K562 (cell line): ENCODE data around the gene THRSP. TPM values are rescaled to one million over a fixed set of nuclear protein-coding genes. Genes with fewer than 3 reads are reported as not detected.

Experiments used
- CBFA2T3 ChIP-seq: fragments of 450-650 bp; IDR thresholded peaks from 2 replicates; pipeline ENCODE4 v1.6.1; 2017
- HOXB6 ChIP-seq: fragments of 250-450 bp; sonication (Bioruptor Pico); IDR thresholded peaks from 2 replicates; pipeline ENCODE4 v1.5.1; 2022; ENCODE audit warnings: mild to moderate bottlenecking, borderline replicate concordance
- KAT7 ChIP-seq: sonication (generic); formaldehyde crosslinking; IDR thresholded peaks from 2 replicates; pipeline ENCODE4 v1.8.0; 2022; ENCODE audit warnings: missing genetic modification reagents, mild to moderate bottlenecking, borderline replicate concordance
- KHSRP ChIP-seq: fragments of 450-650 bp; IDR thresholded peaks from 2 replicates; pipeline ENCODE4 v1.6.1; 2017
- MNT ChIP-seq, 2 experiments: fragments of 450-650 bp; conservative IDR thresholded peaks; 2 replicates each; pipeline ENCODE4 v1.6.1; 2017; ENCODE audit warnings: mild to moderate bottlenecking in 2 of 2, moderate library complexity in 2 of 2
- NCOA1 ChIP-seq: fragments of 450-650 bp; IDR thresholded peaks from 2 replicates; pipeline ENCODE4 v1.6.1; 2016; ENCODE audit warnings: low read depth
- NFIC ChIP-seq: fragments of 450-650 bp; IDR thresholded peaks from 2 replicates; pipeline ENCODE4 v1.6.1; 2017; ENCODE audit warnings: mild to moderate bottlenecking, inconsistent platforms
- PHTF2 ChIP-seq: fragments of 250-450 bp; sonication (Bioruptor Pico); IDR thresholded peaks from 2 replicates; pipeline ENCODE4 v1.5.0; 2021; ENCODE audit warnings: mild to moderate bottlenecking
- POU5F1 ChIP-seq: fragments of 150-350 bp; IDR thresholded peaks from 2 replicates; pipeline ENCODE4 v1.6.1; 2014; ENCODE audit warnings: borderline replicate concordance, low read length, low read depth, mild to moderate bottlenecking; ENCODE audit not compliant: partially characterized antibody
- RUNX1 ChIP-seq: sonication (generic); IDR thresholded peaks from 2 replicates; pipeline ENCODE4 v1.6.1; 2016; ENCODE audit warnings: antibody characterized with exemption, low read depth
- SP1 ChIP-seq: sonication (generic); formaldehyde crosslinking; IDR thresholded peaks from 2 replicates; pipeline ENCODE4 v1.8.1; 2022; ENCODE audit warnings: mild to moderate bottlenecking, missing genetic modification reagents
- TCF3 ChIP-seq: sonication (generic); formaldehyde crosslinking; IDR thresholded peaks from 2 replicates; pipeline ENCODE4 v1.4.0; 2020; ENCODE audit warnings: mild to moderate bottlenecking, missing genetic modification reagents
- THRA ChIP-seq: fragments of 450-650 bp; IDR thresholded peaks from 2 replicates; pipeline ENCODE4 v1.6.1; 2017; ENCODE audit warnings: mild to moderate bottlenecking, moderate library complexity
- XRCC4 ChIP-seq: IDR thresholded peaks from one replicate; pipeline ENCODE4 v1.6.1; 2011; ENCODE audit not compliant: insufficient read depth, insufficient read length; ENCODE audit errors: extremely low read depth
- ZNF3 ChIP-seq: fragments of 250-450 bp; sonication (Bioruptor Pico); IDR thresholded peaks from 2 replicates; pipeline ENCODE4 v1.5.0; 2021; ENCODE audit warnings: mild to moderate bottlenecking, moderate library complexity
- ZNF318 ChIP-seq, 2 experiments: fragments of 450-650 bp; IDR thresholded peaks; 2 replicates each; pipeline ENCODE4 v1.6.1; 2016; ENCODE audit warnings: mild to moderate bottlenecking in 2 of 2, borderline replicate concordance in 1 of 2, low read depth in 1 of 2, moderate library complexity in 1 of 2
- ZNF507 ChIP-seq: conservative IDR thresholded peaks from 2 replicates; pipeline ENCODE4 v1.6.1; 2017; ENCODE audit warnings: missing genetic modification characterization, missing compliant biosample characterization
- ZNF668 ChIP-seq: fragments of 250-450 bp; sonication (Bioruptor Pico); IDR thresholded peaks from 2 replicates; pipeline ENCODE4 v1.8.0; 2022; ENCODE audit warnings: mild to moderate bottlenecking, inconsistent platforms
- polyA plus RNA-seq, 8 experiments: library from polyadenylated mRNA; depleted of rRNA in 4 of 8; stranded (reverse) in 5 of 8; unstranded in 3 of 8; fragments of >200 nt; fragmentation: Nextera tagmentation in 2 of 8; fragmentation: Illumina TruSeq in 1 of 8; extraction: Ambion mirVana in 2 of 8; extraction: Trizol in 1 of 8; gene quantifications; 2 replicates each; pipeline versions ENCODE4 v1.2.1 to v1.2.3, GENCODE V29; 2011 to 2014; ENCODE audit warnings: inconsistent platforms in 1 of 8, missing spikeins in 1 of 8
- total RNA-seq, 7 experiments: library from RNA; depleted of rRNA in 6 of 7; stranded (reverse); fragments of >200 nt in 6 of 7; fragmentation: Illumina TruSeq in 2 of 7; extraction: Trizol in 2 of 7; gene quantifications; 2 replicates each; pipeline versions ENCODE4 v1.2.1 to v1.2.3, GENCODE V29; 2011 to 2021; ENCODE audit warnings: low replicate concordance in 1 of 7

Gene THRSP
- total and polyA plus RNA-seq, 9 of the 15 experiments (the other 6 are each of a cell fraction or from before 2014, with no cell fraction given) = 0.23 to 0.56 (median 0.31) TPM; not detected in 2

GRCh38 chr11:78050964-78051831 is 12.5 kb upstream of the THRSP start (continued):
- TF ChIP-seq NCOA1 (no peak), ZNF507 (tag) (no peak), ZNF318 (IDR thresholded peaks at IDR 0.05; ENCODE audit: borderline replicate concordance in 1 of 2, low read depth in 1 of 2) (no peak), CBFA2T3 (no peak), THRA (no peak), POU5F1 (no peak), ZNF668 (CRISPR knock-in tag) (peak; percentile 75; the same call in 1 of the 2 replicates), SP1 (CRISPR knock-in tag) (no peak), MNT (conservative IDR thresholded peaks at IDR 0.05) (no peak; a peak in 1 of 4 replicates), TCF3 (CRISPR knock-in tag) (no peak), PHTF2 (CRISPR knock-in tag) (no peak), ZNF3 (no peak), KHSRP (no peak), XRCC4 (no peak), KAT7 (CRISPR knock-in tag) (no peak), NFIC (no peak), HOXB6 (CRISPR knock-in tag) (no peak), RUNX1 (no peak)
